ENCODE results near the gene MYOZ1. TPM values are rescaled to one million over a fixed set of nuclear protein-coding genes. Genes with fewer than 3 reads are reported as not detected.

MYOZ1 gene
- total RNA-seq, 1 experiment from 2014 or later, result not detected

DNA sequence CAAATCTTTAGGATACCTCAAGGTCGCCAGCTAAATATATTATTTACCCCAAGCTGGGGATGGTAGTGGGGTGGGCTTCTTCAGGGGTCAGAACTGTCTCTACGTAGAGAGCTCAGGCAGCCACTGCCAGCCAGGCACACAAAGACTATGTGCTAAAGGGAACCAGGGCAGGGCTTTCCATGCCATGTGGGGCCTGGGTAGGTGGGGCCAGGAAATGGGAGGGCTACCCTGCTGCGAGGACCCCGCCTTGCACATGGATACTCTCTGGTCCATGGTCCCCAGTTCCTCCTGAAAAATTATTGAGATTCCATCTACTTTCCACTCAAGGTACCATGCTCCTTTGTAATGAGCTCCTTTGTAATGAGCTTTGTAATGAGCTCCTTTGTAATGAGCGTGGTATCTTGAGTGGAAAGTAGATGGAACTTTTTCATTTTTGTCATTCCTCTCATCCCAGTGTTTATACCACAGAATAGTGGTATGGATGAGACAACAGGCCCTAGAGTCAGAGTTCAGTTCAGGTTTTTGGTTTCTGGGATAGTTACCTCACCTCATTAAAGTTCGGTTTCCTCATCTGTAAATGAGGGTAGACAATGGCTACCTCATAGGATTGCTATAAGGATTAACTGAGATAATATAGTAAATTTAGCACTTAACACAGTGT, 8.7 kb upstream of the MYOZ1 start:
- Histone ChIP-seq H3K27me3 (ENCODE audit: control insufficient read depth, insufficient read depth, low read length) (no peaks in the 10 kb centered on the region), H3K4me1 (ENCODE audit: control insufficient read depth, insufficient read depth, low read length) (no peaks in the 10 kb centered on the region), H3K4me3 (ENCODE audit: low read depth in 2 of 2, low read length in 2 of 2) (no peak overlapping the region), H3K36me3 (ENCODE audit: control insufficient read depth, insufficient read depth, low read length) (no peaks in the 10 kb centered on the region), H3K27ac (ENCODE audit: low read length) (no peak overlapping the region), H3K9me3 (ENCODE audit: control insufficient read depth, insufficient read depth, low read depth, low read length) (no peaks in the 10 kb centered on the region)
- intact Hi-C loops (cut with micrococcal nuclease; ENCODE audit: unreplicated experiment), result loop anchor here (10.0 kb wide), 1 partner anchor 385 kb away; no protein-coding TSS in a partner anchor
- ATAC-seq (no peak), DNase-seq (ENCODE audit: low read depth, low spot score) (no peak)
- no TSS peak for BruUV-seq (replicated peaks)
- in situ Hi-C loops (cut with HindIII; ENCODE audit: low pct_unique_long_range_greater_than_20kb, low sequenced_read_pairs), result no loop called here
- ChIA-PET CTCF (interaction anchor here (1.1 kb wide), 1 partner anchor 82 kb away, joined by 3 read pairs; no protein-coding TSS in a partner anchor), POLR2A (no interaction called here)
- no peak for TF ChIP-seq POLR2AphosphoS5 (IDR thresholded peaks at IDR 0.05; ENCODE audit: low read depth, low read length)
- TF ChIP-seq, protein P1, sequence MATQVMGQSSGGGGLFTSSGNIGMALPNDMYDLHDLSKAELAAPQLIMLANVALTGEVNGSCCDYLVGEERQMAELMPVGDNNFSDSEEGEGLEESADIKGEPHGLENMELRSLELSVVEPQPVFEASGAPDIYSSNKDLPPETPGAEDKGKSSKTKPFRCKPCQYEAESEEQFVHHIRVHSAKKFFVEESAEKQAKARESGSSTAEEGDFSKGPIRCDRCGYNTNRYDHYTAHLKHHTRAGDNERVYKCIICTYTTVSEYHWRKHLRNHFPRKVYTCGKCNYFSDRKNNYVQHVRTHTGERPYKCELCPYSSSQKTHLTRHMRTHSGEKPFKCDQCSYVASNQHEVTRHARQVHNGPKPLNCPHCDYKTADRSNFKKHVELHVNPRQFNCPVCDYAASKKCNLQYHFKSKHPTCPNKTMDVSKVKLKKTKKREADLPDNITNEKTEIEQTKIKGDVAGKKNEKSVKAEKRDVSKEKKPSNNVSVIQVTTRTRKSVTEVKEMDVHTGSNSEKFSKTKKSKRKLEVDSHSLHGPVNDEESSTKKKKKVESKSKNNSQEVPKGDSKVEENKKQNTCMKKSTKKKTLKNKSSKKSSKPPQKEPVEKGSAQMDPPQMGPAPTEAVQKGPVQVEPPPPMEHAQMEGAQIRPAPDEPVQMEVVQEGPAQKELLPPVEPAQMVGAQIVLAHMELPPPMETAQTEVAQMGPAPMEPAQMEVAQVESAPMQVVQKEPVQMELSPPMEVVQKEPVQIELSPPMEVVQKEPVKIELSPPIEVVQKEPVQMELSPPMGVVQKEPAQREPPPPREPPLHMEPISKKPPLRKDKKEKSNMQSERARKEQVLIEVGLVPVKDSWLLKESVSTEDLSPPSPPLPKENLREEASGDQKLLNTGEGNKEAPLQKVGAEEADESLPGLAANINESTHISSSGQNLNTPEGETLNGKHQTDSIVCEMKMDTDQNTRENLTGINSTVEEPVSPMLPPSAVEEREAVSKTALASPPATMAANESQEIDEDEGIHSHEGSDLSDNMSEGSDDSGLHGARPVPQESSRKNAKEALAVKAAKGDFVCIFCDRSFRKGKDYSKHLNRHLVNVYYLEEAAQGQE (IDR thresholded peaks at IDR 0.05; ENCODE audit: insufficient read depth in 1 of 2, low read depth in 2 of 2, low read length in 1 of 2), result no peak
- TF ChIP-seq TCF7L2 (IDR thresholded peaks at IDR 0.05; ENCODE audit: low read depth, low read length), result no peak
- TF ChIP-seq, protein P2, sequence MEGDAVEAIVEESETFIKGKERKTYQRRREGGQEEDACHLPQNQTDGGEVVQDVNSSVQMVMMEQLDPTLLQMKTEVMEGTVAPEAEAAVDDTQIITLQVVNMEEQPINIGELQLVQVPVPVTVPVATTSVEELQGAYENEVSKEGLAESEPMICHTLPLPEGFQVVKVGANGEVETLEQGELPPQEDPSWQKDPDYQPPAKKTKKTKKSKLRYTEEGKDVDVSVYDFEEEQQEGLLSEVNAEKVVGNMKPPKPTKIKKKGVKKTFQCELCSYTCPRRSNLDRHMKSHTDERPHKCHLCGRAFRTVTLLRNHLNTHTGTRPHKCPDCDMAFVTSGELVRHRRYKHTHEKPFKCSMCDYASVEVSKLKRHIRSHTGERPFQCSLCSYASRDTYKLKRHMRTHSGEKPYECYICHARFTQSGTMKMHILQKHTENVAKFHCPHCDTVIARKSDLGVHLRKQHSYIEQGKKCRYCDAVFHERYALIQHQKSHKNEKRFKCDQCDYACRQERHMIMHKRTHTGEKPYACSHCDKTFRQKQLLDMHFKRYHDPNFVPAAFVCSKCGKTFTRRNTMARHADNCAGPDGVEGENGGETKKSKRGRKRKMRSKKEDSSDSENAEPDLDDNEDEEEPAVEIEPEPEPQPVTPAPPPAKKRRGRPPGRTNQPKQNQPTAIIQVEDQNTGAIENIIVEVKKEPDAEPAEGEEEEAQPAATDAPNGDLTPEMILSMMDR (IDR thresholded peaks at IDR 0.05), result no peak
- no peak for TF ChIP-seq SIN3A (IDR thresholded peaks at IDR 0.05; ENCODE audit: borderline replicate concordance, insufficient read depth, low read depth, low read length)

DNA sequence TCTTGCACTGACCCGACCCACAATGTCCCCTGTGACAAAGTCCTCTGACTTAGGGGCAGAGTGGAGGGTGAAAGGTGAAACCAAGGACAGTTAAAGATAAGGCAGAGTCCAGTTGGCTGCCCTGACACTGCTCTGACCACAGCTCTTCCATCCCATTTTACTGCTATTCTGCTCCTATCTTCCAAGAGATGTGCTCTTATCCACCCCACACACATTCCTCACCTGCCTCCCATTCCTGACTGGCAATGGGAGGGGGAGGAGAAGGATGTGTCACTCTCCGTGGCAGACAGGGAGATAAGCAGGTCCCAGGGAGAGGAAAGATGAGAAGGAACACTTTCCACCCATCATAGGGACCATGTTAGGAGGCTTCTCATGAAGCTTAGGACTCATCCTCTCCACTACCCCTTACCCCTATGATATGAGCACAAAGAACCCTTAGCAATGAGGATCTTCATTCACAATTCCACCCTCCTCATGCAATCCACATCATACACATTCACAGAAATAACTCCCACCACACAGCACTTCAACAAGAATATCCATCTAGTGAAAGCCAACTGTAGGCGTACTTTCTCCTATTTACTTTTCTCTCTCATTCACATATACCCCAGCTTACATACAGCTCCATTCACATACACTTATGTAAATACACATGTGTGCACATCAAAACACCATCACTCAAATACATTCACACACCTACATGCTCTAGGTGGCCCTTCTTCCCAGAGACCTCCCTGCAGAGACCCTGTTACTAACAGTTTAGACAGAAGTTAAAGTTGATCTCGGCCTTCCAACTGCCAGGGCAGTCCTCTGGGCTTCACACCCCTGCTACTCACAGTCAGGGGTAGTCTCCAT, 7.9 kb upstream of the MYOZ1 start:
- BruUV-seq (replicated peaks), result no TSS peak
- no peak overlapping the region for H3K4me3 ChIP-seq (ENCODE audit: low read depth in 2 of 2, low read length in 2 of 2)
- ChIA-PET CTCF (interaction anchor here (1.1 kb wide), 1 partner anchor 81 kb away, joined by 3 read pairs; no protein-coding TSS in a partner anchor), POLR2A (no interaction called here)
- intact Hi-C loops (cut with micrococcal nuclease; ENCODE audit: unreplicated experiment), result loop anchor here (10.0 kb wide), 1 partner anchor 384 kb away; no protein-coding TSS in a partner anchor
- H3K4me1 ChIP-seq (ENCODE audit: control insufficient read depth, insufficient read depth, low read length), result no peaks in the 10 kb centered on the region
- H3K9me3 ChIP-seq (ENCODE audit: control insufficient read depth, insufficient read depth, low read depth, low read length), result no peaks in the 10 kb centered on the region
- in situ Hi-C loops (cut with HindIII; ENCODE audit: low pct_unique_long_range_greater_than_20kb, low sequenced_read_pairs), result no loop called here
- TF ChIP-seq TCF7L2 (IDR thresholded peaks at IDR 0.05; ENCODE audit: low read depth, low read length) (no peak), SIN3A (IDR thresholded peaks at IDR 0.05; ENCODE audit: borderline replicate concordance, insufficient read depth, low read depth, low read length) (no peak), POLR2AphosphoS5 (IDR thresholded peaks at IDR 0.05; ENCODE audit: low read depth, low read length) (no peak)
- TF ChIP-seq, protein P1 (IDR thresholded peaks at IDR 0.05; ENCODE audit: insufficient read depth in 1 of 2, low read depth in 2 of 2, low read length in 1 of 2), result no peak
- TF ChIP-seq, protein P2 (IDR thresholded peaks at IDR 0.05), result no peak
- no peak for ATAC-seq
- H3K27me3 ChIP-seq (ENCODE audit: control insufficient read depth, insufficient read depth, low read length), result no peaks in the 10 kb centered on the region
- no peak overlapping the region for H3K27ac ChIP-seq (ENCODE audit: low read length)
- DNase-seq (ENCODE audit: low read depth, low spot score), result no peak
- no peaks in the 10 kb centered on the region for H3K36me3 ChIP-seq (ENCODE audit: control insufficient read depth, insufficient read depth, low read length)

Measured in Panc1 (cell line).